NT2/D1 (cell line): ENCODE results near the gene SLIT1.
A peak's percentile ranks its signal among the peaks of the same experiment; 100 is the strongest.

Experiments
- DNase-seq: peaks from one replicate; pipeline ENCODE4 v3.0.0-alpha.2; 2011; ENCODE audit warnings: low read depth, low spot score
- H3K27me3 ChIP-seq: 2 replicates; pipeline ENCODE4 v1.6.0; 2011; ENCODE audit warnings: mild to moderate bottlenecking; ENCODE audit not compliant: insufficient read length, insufficient read depth
- H3K36me3 ChIP-seq: 2 replicates; pipeline ENCODE4 v1.6.1; 2011; ENCODE audit warnings: mild to moderate bottlenecking, low read length, mixed read lengths; ENCODE audit not compliant: insufficient read depth, insufficient read length
- H3K4me1 ChIP-seq: 2 replicates; pipeline ENCODE4 v1.5.1; 2011; ENCODE audit not compliant: insufficient read depth, insufficient read length
- H3K4me3 ChIP-seq: 2 replicates; pipeline ENCODE4 v1.5.1; 2011; ENCODE audit warnings: low read depth; ENCODE audit not compliant: insufficient read length
- H3K9ac ChIP-seq: 2 replicates; pipeline ENCODE4 v1.6.0; 2011; ENCODE audit warnings: low read depth; ENCODE audit not compliant: insufficient read length
- H3K9me3 ChIP-seq: 2 replicates; pipeline ENCODE4 v1.5.1; 2011; ENCODE audit warnings: mild to moderate bottlenecking, low read length; ENCODE audit not compliant: insufficient read depth
- SUZ12 ChIP-seq: IDR thresholded peaks from 2 replicates; pipeline ENCODE4 v1.6.1; 2011; ENCODE audit not compliant: insufficient read length, insufficient read depth; ENCODE audit errors: extremely low read depth
- YY1 ChIP-seq: IDR thresholded peaks from 2 replicates; pipeline ENCODE4 v1.6.1; 2011; ENCODE audit not compliant: insufficient read length, insufficient read depth
- ZNF274 ChIP-seq: IDR thresholded peaks from 2 replicates; pipeline ENCODE4 v1.6.1; 2011; ENCODE audit warnings: mild to moderate bottlenecking, low read depth, low read length

The SLIT1 gene

DNA sequence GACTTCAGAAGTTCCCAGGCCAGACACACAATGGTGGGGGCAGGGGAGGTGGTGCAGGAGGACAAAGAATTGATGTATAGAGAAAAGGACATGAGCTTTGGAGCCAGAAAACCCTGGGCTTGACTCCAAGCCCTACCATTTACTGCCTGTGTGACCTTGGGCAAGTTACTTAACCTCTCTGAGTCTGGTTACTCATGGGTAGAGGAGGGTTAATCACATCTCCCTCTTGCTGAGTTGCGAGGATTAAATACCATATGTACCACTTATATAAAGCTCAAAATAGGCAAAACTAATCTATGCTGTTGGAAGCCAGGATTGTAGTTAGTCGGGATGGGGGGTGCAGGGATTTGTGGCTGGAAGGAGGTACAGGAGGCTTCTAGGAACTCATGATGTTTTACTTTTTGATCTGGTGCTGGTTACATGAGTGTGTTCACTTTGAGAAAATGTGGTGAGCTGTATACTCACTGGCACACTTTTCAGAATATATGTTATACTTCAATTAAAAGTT, 106.8 kb downstream of the SLIT1 start:
- Histone ChIP-seq H3K4me1 (peaks cover 8% of the 10 kb centered on the region), H3K9ac (no peak overlapping the region), H3K27me3 (no peaks in the 10 kb centered on the region), H3K9me3 (no peaks in the 10 kb centered on the region), H3K36me3 (no peaks in the 10 kb centered on the region), H3K4me3 (no peak overlapping the region)
- DNase-seq: no peak
- TF ChIP-seq SUZ12: no peak
- TF ChIP-seq ZNF274: no peak
- no peak for TF ChIP-seq YY1

GRCh38 chr10:97078261-97078937, 107.4 kb downstream of the SLIT1 start:
- peaks cover 3% of the 10 kb centered on the region for H3K27me3 ChIP-seq
- TF ChIP-seq YY1 (no peak), ZNF274 (no peak), SUZ12 (no peak)

DNA sequence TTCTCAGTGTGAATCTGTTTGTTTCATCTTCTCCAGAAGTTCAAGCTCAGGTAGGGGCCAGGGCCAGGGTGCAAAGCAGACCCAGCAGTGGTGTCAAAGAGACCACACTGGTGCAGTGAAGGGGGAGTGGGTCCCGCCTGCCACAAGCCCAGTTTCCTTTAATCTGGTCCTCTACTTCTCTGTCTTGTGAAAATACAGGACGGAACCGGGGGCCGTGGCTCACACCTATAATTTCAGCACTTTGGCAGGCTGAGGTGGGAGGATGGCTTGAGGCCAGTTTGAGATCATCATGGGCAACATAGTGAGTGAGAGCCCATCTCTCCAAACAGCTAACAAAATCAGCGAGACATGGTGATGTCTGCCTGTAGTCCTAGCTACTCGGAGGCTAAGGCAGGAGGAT, 109.0 kb downstream of the SLIT1 start:
- peaks cover 7% of the 10 kb centered on the region for H3K27me3 ChIP-seq
- H3K9me3 ChIP-seq: no peaks in the 10 kb centered on the region
- no peak overlapping the region for H3K9ac ChIP-seq
- H3K4me1 ChIP-seq: peaks cover 8% of the 10 kb centered on the region
- TF ChIP-seq YY1 (no peak), ZNF274 (no peak), SUZ12 (no peak)
- DNase-seq: no peak
- no peak overlapping the region for H3K4me3 ChIP-seq
- no peaks in the 10 kb centered on the region for H3K36me3 ChIP-seq

More at GRCh38 chr10:97078261-97078937, 107.4 kb downstream of the SLIT1 start:
- Histone ChIP-seq H3K4me1 (peaks cover 8% of the 10 kb centered on the region), H3K9me3 (no peaks in the 10 kb centered on the region), H3K36me3 (no peaks in the 10 kb centered on the region), H3K4me3 (no peak overlapping the region), H3K9ac (no peak overlapping the region)
- DNase-seq: no peak

DNA sequence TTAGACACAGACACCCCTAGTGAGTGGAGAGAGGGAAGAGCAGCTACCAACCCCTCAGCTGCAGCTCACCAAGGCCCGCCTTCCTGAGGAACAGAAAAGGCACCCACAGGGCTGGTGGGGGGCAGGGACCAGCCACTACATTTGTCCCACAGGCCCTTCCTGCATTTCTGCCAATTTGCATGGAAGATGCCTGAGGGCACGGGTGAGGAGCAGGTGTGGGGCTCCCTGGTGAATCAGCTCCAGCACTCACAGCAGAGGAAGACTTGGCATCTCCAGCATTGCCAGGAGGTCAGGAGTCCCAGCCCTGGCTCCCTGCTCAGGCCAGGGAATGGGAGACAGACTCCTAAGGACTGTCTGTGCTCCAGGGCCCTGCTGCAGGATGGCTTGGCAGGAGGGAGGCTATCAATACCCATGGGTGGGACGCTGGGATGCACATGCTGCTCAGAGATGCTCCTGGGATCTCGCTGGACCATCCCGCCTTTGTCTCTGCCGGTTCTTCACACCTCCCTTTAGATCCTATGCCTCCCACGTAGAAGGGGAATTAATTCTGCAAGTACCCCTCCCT, 109.7 kb downstream of the SLIT1 start:
- H3K4me1 ChIP-seq: peaks cover 8% of the 10 kb centered on the region
- H3K9me3 ChIP-seq: no peaks in the 10 kb centered on the region
- DNase-seq: no peak
- H3K9ac ChIP-seq: no peak overlapping the region
- H3K36me3 ChIP-seq: no peaks in the 10 kb centered on the region
- no peak overlapping the region for H3K4me3 ChIP-seq
- TF ChIP-seq ZNF274: no peak
- H3K27me3 ChIP-seq: peaks cover 9% of the 10 kb centered on the region

- H3K9ac ChIP-seq: no peak overlapping the region
- H3K9me3 ChIP-seq: 0 out of 2 replicates have a peak, but pooled peaks cover 4% of the 10 kb centered on the region
- H3K36me3 ChIP-seq: no peaks in the 10 kb centered on the region
- no peak for DNase-seq
- peaks cover 8% of the 10 kb centered on the region for H3K4me1 ChIP-seq
- peaks cover 11% of the 10 kb centered on the region for H3K27me3 ChIP-seq
- H3K4me3 ChIP-seq: no peak overlapping the region
- TF ChIP-seq YY1 (no peak), SUZ12 (no peak), ZNF274 (no peak)
Measured at GRCh38 chr10:97075421-97075820, 110.3 kb downstream of the SLIT1 start.

DNA sequence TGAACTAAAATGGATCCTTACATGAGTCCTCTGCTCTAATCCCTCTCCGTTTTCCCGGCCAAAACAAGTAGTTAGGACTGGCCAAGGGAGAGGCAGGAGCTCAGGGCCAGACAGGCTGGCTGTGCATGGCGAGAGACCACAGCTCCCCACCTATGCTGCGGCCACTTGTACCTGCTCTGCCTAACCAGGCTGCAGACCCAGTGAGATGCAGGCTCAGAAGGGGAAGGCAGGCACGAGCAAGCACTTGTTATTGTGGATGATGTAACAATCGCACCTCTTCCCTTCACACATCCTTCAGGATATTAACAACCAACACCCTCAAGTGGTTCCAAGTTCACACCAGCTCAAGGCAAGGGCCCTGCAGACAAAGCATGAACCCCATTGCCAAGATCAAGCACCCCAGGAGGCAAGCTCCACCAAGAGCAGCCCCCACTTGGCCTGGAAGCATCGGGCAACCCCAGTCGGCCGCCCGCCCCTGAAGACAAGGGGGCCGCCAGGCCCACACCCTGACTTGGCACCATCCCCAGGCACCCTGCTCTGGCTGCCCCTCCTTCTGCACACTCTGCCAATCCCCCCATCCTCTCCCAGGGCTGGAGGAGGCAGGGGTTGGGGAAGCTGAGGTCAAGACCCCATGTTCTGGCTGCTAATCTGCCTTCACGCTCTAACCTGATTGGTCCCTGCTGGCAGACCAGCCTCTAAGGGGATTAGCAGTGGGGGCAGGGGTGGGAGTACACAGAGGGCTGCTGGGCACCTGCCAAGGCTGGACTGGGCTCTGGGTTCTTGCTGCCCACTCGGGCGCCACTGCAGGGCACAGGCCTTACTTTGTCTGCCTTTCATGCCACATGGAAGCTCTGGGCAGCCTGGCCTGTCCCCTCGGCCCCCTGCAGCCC, 111.3 kb downstream of the SLIT1 start:
- DNase-seq: no peak
- Histone ChIP-seq H3K4me3 (no peak overlapping the region), H3K9me3 (peaks cover 13% of the 10 kb centered on the region; the same call in 1 of the 2 replicates), H3K9ac (no peak overlapping the region), H3K4me1 (peaks cover 8% of the 10 kb centered on the region), H3K27me3 (peaks cover 11% of the 10 kb centered on the region), H3K36me3 (no peaks in the 10 kb centered on the region)
- TF ChIP-seq ZNF274: no peak
- TF ChIP-seq YY1: no peak
- no peak for TF ChIP-seq SUZ12

DNA sequence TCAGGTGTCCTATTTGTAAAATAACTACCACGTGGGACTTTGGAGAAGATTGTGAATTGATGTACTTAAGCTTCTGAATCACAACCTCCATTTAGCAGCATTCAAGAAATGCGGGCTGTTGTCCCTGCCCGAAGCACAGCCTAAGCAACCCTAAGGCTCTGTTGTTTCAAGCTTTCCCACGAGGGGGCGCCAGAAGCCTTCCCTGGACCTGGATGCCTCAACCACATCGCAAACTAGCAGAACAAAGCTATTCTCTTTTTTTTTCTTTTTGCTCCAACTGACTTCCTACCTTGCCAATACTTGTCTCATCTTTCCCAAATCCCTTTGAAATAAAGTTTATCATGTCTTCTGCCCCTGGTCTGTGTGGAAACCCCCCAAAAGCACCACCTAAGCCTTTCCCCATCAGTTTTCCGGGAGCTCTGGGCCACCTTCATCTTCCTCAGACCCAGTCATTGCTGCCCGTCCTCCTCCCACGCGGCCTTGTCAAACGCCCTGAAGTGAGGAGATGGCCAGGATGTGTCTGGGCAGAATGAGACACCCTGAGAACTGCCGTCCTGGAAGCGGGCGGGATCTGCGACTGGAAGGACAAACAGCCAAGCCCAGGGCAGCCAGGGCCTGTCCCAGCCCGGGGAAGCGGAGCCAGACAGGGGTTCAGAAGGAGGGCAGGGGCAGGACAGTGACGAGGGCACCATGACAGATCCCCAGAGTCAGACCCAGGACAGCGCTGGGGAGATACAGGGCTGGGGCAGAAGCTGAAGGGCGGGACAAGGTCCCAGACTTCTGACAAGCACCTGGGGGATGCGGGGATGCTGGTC, 112.7 kb downstream of the SLIT1 start:
- peak; percentile 75 for DNase-seq
- H3K27me3 ChIP-seq: peaks cover 11% of the 10 kb centered on the region
- no peak overlapping the region for H3K9ac ChIP-seq
- H3K9me3 ChIP-seq: peaks cover 22% of the 10 kb centered on the region; the same call in 1 of the 2 replicates
- H3K4me3 ChIP-seq: no peak overlapping the region
- H3K4me1 ChIP-seq: peaks cover 8% of the 10 kb centered on the region
- H3K36me3 ChIP-seq: no peaks in the 10 kb centered on the region
- TF ChIP-seq SUZ12 (no peak), ZNF274 (no peak), YY1 (no peak)
